ENCODE data around the gene AIRE. TPM values are rescaled to one million over a fixed set of nuclear protein-coding genes. Genes with fewer than 3 reads are reported as not detected.

The AIRE gene
- total and polyA plus RNA-seq, 2 of the 13 experiments (the other 11 are each of a cell fraction or from before 2014, with no cell fraction given) = not detected

DNA sequence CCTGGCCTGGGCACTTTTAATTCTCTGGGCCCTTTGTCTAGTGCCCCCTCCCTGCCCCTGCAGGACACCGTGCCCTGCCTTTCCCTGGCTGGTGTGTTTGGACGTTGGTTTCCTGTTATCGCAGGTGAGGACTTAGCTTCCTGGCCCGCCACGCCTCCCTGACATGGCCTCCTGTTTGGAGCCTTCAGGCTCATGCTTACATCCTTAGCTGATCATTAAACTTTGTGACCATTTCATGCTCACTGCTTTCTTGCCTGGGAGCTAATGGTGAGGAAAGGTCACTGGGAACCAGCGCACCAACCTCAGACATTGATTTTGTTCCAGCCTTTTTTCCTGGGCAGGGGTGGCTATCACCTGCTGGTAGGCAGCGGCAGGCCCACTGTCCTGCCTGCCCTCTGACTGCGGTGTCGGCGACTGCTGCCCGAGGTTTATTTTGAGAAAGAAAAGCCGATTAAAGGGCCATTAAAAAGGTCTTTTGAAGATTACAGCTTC lies 17.9 kb downstream of the AIRE start (continued):
- TF ChIP-seq, protein P1, sequence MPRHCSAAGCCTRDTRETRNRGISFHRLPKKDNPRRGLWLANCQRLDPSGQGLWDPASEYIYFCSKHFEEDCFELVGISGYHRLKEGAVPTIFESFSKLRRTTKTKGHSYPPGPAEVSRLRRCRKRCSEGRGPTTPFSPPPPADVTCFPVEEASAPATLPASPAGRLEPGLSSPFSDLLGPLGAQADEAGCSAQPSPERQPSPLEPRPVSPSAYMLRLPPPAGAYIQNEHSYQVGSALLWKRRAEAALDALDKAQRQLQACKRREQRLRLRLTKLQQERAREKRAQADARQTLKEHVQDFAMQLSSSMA (CRISPR knock-in tag; IDR thresholded peaks at IDR 0.05) = no peak
- no peak for TF ChIP-seq ZNF674 (CRISPR knock-in tag; IDR thresholded peaks at IDR 0.05; ENCODE audit: low read depth)
- no peak for TF ChIP-seq TOPORS (CRISPR knock-in tag; IDR thresholded peaks at IDR 0.05)
- no peak for TF ChIP-seq ZNF232 (CRISPR knock-in tag; IDR thresholded peaks at IDR 0.05; ENCODE audit: borderline replicate concordance)
- TF ChIP-seq RFX3 (CRISPR knock-in tag; IDR thresholded peaks at IDR 0.05) = no peak
- TF ChIP-seq POGZ (CRISPR knock-in tag; IDR thresholded peaks at IDR 0.05) = peak; percentile 22; the same call in 1 of the 2 replicates
- no peak for TF ChIP-seq TCF12 (IDR thresholded peaks at IDR 0.05)
- TF ChIP-seq TCF12 (CRISPR knock-in tag; IDR thresholded peaks at IDR 0.05) = no peak
- TF ChIP-seq, protein P2, sequence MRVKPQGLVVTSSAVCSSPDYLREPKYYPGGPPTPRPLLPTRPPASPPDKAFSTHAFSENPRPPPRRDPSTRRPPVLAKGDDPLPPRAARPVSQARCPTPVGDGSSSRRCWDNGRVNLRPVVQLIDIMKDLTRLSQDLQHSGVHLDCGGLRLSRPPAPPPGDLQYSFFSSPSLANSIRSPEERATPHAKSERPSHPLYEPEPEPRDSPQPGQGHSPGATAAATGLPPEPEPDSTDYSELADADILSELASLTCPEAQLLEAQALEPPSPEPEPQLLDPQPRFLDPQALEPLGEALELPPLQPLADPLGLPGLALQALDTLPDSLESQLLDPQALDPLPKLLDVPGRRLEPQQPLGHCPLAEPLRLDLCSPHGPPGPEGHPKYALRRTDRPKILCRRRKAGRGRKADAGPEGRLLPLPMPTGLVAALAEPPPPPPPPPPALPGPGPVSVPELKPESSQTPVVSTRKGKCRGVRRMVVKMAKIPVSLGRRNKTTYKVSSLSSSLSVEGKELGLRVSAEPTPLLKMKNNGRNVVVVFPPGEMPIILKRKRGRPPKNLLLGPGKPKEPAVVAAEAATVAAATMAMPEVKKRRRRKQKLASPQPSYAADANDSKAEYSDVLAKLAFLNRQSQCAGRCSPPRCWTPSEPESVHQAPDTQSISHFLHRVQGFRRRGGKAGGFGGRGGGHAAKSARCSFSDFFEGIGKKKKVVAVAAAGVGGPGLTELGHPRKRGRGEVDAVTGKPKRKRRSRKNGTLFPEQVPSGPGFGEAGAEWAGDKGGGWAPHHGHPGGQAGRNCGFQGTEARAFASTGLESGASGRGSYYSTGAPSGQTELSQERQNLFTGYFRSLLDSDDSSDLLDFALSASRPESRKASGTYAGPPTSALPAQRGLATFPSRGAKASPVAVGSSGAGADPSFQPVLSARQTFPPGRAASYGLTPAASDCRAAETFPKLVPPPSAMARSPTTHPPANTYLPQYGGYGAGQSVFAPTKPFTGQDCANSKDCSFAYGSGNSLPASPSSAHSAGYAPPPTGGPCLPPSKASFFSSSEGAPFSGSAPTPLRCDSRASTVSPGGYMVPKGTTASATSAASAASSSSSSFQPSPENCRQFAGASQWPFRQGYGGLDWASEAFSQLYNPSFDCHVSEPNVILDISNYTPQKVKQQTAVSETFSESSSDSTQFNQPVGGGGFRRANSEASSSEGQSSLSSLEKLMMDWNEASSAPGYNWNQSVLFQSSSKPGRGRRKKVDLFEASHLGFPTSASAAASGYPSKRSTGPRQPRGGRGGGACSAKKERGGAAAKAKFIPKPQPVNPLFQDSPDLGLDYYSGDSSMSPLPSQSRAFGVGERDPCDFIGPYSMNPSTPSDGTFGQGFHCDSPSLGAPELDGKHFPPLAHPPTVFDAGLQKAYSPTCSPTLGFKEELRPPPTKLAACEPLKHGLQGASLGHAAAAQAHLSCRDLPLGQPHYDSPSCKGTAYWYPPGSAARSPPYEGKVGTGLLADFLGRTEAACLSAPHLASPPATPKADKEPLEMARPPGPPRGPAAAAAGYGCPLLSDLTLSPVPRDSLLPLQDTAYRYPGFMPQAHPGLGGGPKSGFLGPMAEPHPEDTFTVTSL (CRISPR knock-in tag; IDR thresholded peaks at IDR 0.05; ENCODE audit: borderline replicate concordance) = no peak
- no peak; the same call in 1 of the 2 replicates for TF ChIP-seq ISL2 (CRISPR knock-in tag; IDR thresholded peaks at IDR 0.05)
- TF ChIP-seq, protein P3, sequence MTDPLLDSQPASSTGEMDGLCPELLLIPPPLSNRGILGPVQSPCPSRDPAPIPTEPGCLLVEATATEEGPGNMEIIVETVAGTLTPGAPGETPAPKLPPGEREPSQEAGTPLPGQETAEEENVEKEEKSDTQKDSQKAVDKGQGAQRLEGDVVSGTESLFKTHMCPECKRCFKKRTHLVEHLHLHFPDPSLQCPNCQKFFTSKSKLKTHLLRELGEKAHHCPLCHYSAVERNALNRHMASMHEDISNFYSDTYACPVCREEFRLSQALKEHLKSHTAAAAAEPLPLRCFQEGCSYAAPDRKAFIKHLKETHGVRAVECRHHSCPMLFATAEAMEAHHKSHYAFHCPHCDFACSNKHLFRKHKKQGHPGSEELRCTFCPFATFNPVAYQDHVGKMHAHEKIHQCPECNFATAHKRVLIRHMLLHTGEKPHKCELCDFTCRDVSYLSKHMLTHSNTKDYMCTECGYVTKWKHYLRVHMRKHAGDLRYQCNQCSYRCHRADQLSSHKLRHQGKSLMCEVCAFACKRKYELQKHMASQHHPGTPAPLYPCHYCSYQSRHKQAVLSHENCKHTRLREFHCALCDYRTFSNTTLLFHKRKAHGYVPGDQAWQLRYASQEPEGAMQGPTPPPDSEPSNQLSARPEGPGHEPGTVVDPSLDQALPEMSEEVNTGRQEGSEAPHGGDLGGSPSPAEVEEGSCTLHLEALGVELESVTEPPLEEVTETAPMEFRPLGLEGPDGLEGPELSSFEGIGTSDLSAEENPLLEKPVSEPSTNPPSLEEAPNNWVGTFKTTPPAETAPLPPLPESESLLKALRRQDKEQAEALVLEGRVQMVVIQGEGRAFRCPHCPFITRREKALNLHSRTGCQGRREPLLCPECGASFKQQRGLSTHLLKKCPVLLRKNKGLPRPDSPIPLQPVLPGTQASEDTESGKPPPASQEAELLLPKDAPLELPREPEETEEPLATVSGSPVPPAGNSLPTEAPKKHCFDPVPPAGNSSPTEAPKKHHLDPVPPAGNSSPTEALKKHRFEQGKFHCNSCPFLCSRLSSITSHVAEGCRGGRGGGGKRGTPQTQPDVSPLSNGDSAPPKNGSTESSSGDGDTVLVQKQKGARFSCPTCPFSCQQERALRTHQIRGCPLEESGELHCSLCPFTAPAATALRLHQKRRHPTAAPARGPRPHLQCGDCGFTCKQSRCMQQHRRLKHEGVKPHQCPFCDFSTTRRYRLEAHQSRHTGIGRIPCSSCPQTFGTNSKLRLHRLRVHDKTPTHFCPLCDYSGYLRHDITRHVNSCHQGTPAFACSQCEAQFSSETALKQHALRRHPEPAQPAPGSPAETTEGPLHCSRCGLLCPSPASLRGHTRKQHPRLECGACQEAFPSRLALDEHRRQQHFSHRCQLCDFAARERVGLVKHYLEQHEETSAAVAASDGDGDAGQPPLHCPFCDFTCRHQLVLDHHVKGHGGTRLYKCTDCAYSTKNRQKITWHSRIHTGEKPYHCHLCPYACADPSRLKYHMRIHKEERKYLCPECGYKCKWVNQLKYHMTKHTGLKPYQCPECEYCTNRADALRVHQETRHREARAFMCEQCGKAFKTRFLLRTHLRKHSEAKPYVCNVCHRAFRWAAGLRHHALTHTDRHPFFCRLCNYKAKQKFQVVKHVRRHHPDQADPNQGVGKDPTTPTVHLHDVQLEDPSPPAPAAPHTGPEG (CRISPR knock-in tag; IDR thresholded peaks at IDR 0.05) = no peak
- no peak for TF ChIP-seq ZNF33A (CRISPR knock-in tag; IDR thresholded peaks at IDR 0.05; ENCODE audit: borderline replicate concordance)
- peak; percentile 56; the same call in 1 of the 2 replicates for TF ChIP-seq ERF (CRISPR knock-in tag; IDR thresholded peaks at IDR 0.05)
- TF ChIP-seq ZNF12 (CRISPR knock-in tag; IDR thresholded peaks at IDR 0.05) = no peak
- no peak; the same call in 1 of the 2 replicates for TF ChIP-seq ZNF777 (CRISPR knock-in tag; IDR thresholded peaks at IDR 0.05)
- no peak for TF ChIP-seq RFX5 (IDR thresholded peaks at IDR 0.05; ENCODE audit: low read depth, low read length)
- no peak for TF ChIP-seq ZNF776 (CRISPR knock-in tag; IDR thresholded peaks at IDR 0.05)

Measured in HepG2 (cell line).